ENCODE results near the gene KIF18A.

DNA sequence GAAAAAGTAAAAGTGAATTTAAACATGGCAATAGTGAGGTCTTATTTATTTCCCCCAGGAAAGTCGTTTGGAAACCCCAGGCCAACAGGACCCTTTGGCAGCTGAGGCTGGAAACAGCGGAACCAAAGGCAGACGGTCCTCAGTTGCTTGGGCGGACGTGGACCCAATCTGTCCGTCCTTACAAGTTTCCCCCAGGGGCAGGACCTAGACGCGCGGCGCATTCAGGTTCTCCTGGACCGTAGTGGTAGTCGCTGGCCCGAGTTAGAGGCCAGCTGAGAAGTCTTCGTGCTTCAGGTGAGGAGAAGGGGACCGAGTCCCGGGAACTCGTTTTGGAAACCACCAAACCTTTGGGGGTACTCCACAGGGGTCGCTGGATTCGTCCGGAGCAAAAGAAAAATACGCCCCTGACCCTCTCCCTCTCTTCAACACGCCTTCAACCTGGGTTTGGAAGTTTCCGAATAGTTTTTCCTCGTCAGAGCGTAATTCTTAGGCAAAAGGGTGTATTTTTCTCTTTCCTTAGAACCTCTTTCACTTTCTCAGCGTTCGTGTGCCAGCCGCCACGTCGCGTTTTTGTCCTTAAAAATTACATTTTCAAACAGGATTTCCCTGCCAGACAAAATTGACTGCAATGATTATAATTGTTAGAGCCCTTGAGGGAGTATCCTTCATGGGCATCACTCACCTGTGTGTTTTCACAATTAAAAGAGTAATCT, 2.3 kb upstream of the KIF18A start:
- TF ChIP-seq, protein P1, sequence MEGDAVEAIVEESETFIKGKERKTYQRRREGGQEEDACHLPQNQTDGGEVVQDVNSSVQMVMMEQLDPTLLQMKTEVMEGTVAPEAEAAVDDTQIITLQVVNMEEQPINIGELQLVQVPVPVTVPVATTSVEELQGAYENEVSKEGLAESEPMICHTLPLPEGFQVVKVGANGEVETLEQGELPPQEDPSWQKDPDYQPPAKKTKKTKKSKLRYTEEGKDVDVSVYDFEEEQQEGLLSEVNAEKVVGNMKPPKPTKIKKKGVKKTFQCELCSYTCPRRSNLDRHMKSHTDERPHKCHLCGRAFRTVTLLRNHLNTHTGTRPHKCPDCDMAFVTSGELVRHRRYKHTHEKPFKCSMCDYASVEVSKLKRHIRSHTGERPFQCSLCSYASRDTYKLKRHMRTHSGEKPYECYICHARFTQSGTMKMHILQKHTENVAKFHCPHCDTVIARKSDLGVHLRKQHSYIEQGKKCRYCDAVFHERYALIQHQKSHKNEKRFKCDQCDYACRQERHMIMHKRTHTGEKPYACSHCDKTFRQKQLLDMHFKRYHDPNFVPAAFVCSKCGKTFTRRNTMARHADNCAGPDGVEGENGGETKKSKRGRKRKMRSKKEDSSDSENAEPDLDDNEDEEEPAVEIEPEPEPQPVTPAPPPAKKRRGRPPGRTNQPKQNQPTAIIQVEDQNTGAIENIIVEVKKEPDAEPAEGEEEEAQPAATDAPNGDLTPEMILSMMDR (IDR thresholded peaks at IDR 0.05) = no peak
- TF ChIP-seq POLR2A (IDR thresholded peaks at IDR 0.05) = no peak
